GM18511 (cell line): ENCODE measurements around the gene ANKRD22.

ENCODE experiments used
- ATAC-seq: cut with Tn5 transposase; IDR thresholded peaks from one replicate; pipeline ENCODE4 v1.9.1; 2021; ENCODE audit warnings: mild to moderate bottlenecking, moderate library complexity; ENCODE audit not compliant: unreplicated experiment

Gene ANKRD22

GRCh38 chr10:88803641-88804040 lies 48.0 kb downstream of the ANKRD22 start:
- ATAC-seq = no peak

GRCh38 chr10:88802523-88803285 lies 48.9 kb downstream of the ANKRD22 start, which contains the start of gene LIPM:
Gene LIPM (plus strand): TSS chr10:88802730. CDS start chr10:88802897, 167 bp downstream.
- ATAC-seq = no peak

GRCh38 chr10:88800152-88801125 lies 51.2 kb downstream of the ANKRD22 start:
- ATAC-seq = no peak

- no peak for ATAC-seq
These were observed 56.9 kb downstream of the ANKRD22 start for GRCh38 chr10:88794731-88795130.

GRCh38 chr10:88793712-88794299 lies 57.8 kb downstream of the ANKRD22 start:
- no peak for ATAC-seq

GRCh38 chr10:88792661-88793060 lies 59.0 kb downstream of the ANKRD22 start:
- no peak for ATAC-seq

GRCh38 chr10:88791924-88792323 lies 59.7 kb downstream of the ANKRD22 start:
- no peak for ATAC-seq

- ATAC-seq = no peak
These were observed 62.7 kb downstream of the ANKRD22 start for GRCh38 chr10:88788924-88789323.

GRCh38 chr10:88787463-88787862 lies 64.2 kb downstream of the ANKRD22 start:
- ATAC-seq = no peak

GRCh38 chr10:88786032-88786770 lies 65.4 kb downstream of the ANKRD22 start:
- ATAC-seq = no peak

- no peak for ATAC-seq
These were observed 67.9 kb downstream of the ANKRD22 start for GRCh38 chr10:88783724-88784123.

- no peak for ATAC-seq
These were observed 69.4 kb downstream of the ANKRD22 start for GRCh38 chr10:88782222-88782621.

GRCh38 chr10:88781206-88781605 lies 70.4 kb downstream of the ANKRD22 start:
- ATAC-seq = no peak
